Type B pancreatic cell (in vitro differentiated cells): ENCODE measurements around the gene CACNA1G. TPM values are rescaled to one million over a fixed set of nuclear protein-coding genes. Genes with fewer than 3 reads are reported as not detected.

Experiments used
- DNase-seq: peaks from one replicate; pipeline ENCODE4 v3.0.0; 2021; ENCODE audit warnings: mixed read lengths; ENCODE audit not compliant: unreplicated experiment; ENCODE audit errors: extremely low spot score
- H3K27ac Mint-ChIP-seq: 2 replicates; pipeline ENCODE4 v1.8.0; 2021; ENCODE audit warnings: mild to moderate bottlenecking, mixed read lengths
- H3K27me3 Mint-ChIP-seq: 2 replicates; pipeline ENCODE4 v1.8.0; 2021; ENCODE audit warnings: mixed read lengths
- H3K36me3 Mint-ChIP-seq: 2 replicates; pipeline ENCODE4 v1.8.0; 2021; ENCODE audit warnings: mixed read lengths
- H3K4me1 Mint-ChIP-seq: one replicate; pipeline ENCODE4 v1.8.0; 2021; ENCODE audit warnings: mixed read lengths; ENCODE audit not compliant: unreplicated experiment
- H3K4me3 Mint-ChIP-seq: 2 replicates; pipeline ENCODE4 v1.8.0; 2021; ENCODE audit warnings: mild to moderate bottlenecking, mixed read lengths
- H3K9me3 Mint-ChIP-seq: 2 replicates; pipeline ENCODE4 v1.8.0; 2021; ENCODE audit warnings: mixed read lengths
- CTCF ChIP-seq: fragments of 200-600 bp; sonication (generic); conservative IDR thresholded peaks from 2 replicates; pipeline ENCODE4 v1.5.0; 2021; ENCODE audit warnings: antibody characterized with exemption, mild to moderate bottlenecking
- total RNA-seq: library from RNA; stranded (reverse); gene quantifications from 2 replicates; pipeline ENCODE4 v1.2.1, GENCODE V29; 2021; ENCODE audit warnings: low replicate concordance

CACNA1G gene
- total RNA-seq, 1 donor from 2014 or later = 27.8 TPM

DNA sequence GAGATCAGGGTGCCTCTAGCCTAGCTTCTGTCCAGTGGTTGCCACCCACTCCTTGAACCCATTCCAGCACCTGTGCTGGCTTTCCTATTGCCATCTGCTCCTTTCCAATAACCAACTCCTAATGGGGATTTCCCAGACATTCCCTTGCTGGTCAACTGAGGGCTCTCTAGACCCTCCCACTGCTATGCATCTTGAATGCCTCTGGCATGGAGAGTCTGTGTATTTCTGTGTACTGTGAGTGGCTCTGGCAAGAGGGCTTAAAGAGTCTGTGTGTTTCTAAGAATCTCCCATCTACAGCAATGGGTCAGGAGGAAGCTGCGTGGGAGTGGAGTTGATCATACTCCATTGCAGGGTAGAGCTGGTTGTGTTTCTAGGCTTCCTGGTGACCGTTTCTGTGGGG, 39.0 kb upstream of the CACNA1G start:
- Mint-ChIP-seq H3K27ac (no peak overlapping the region), H3K36me3 (no peaks in the 10 kb centered on the region), H3K9me3 (no peaks in the 10 kb centered on the region), H3K4me1 (peaks cover 13% of the 10 kb centered on the region), H3K27me3 (no peaks in the 10 kb centered on the region), H3K4me3 (no peak overlapping the region)
- no peak for DNase-seq
- no peak for TF ChIP-seq CTCF

DNA sequence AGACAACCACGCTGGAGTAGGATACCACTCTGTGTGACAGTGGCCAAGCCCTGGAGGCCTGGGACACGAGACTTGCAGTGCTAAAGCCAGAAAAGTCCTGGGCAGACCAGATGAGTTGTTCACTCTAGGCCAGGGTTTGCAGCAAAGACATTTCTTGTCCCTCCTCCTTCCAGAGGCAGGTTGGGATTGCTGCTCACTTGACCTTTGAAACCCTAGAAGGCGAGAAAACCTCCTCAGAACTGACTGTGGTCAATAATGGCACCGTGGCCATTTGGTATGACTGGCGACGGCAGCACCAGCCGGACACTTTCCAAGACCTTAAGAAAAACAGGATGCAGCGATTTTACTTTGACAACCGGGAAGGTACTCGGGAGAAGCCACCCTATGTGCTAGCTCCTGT, 37.7 kb upstream of the CACNA1G start:
- Mint-ChIP-seq H3K4me1 (peaks cover 7% of the 10 kb centered on the region), H3K27me3 (no peaks in the 10 kb centered on the region), H3K4me3 (no peak overlapping the region), H3K9me3 (no peaks in the 10 kb centered on the region), H3K27ac (no peak overlapping the region), H3K36me3 (no peaks in the 10 kb centered on the region)
- DNase-seq = no peak
- TF ChIP-seq CTCF = no peak

DNA sequence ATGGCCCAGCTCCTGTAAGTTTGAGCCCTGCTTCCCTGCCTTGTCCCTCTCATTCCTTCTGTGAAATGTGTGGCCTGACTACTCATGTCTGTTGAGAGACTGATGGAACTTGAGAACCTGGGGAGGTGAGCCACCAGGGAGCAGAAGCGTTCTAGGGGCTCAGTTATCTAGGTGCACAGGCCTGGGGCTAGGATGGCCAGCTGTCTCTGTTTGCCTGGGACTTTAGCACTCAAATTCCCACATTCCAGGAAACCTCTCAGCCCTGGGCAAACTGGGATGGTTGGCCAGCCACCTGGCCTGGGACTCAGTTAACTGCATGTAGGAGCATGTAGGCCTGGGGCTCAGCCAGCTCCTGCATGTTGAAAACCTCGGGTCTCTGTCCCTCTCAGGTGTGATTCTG, 37.3 kb upstream of the CACNA1G start:
- Mint-ChIP-seq H3K9me3 (no peaks in the 10 kb centered on the region), H3K36me3 (no peaks in the 10 kb centered on the region), H3K27ac (no peak overlapping the region), H3K27me3 (no peaks in the 10 kb centered on the region), H3K4me3 (no peak overlapping the region), H3K4me1 (peaks cover 7% of the 10 kb centered on the region)
- TF ChIP-seq CTCF = no peak
- no peak for DNase-seq

DNA sequence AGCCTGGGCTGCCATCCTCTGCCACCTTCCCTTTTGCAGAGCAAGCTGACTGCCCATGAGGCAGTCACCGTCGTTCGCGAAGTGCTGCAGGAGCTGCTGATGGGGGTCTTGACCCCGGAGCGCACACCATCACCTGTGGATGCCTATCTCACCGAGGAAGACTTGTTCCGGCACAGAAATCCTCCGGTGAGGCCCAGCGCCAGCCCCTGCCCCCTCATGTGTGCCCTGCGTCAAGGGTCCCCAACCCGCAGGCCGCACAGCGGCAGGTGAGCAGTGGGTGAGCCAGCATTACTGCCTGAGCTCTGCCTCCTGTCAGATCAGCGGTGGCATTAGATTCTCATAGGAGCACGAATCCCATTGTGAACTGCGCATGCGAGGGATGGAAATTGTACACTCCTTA, 35.7 kb upstream of the CACNA1G start:
- no peaks in the 10 kb centered on the region for H3K4me1 Mint-ChIP-seq
- no peak overlapping the region for H3K27ac Mint-ChIP-seq
- no peak for TF ChIP-seq CTCF
- H3K9me3 Mint-ChIP-seq = no peaks in the 10 kb centered on the region
- H3K36me3 Mint-ChIP-seq = no peaks in the 10 kb centered on the region
- no peak overlapping the region for H3K4me3 Mint-ChIP-seq
- no peak for DNase-seq
- H3K27me3 Mint-ChIP-seq = no peaks in the 10 kb centered on the region

DNA sequence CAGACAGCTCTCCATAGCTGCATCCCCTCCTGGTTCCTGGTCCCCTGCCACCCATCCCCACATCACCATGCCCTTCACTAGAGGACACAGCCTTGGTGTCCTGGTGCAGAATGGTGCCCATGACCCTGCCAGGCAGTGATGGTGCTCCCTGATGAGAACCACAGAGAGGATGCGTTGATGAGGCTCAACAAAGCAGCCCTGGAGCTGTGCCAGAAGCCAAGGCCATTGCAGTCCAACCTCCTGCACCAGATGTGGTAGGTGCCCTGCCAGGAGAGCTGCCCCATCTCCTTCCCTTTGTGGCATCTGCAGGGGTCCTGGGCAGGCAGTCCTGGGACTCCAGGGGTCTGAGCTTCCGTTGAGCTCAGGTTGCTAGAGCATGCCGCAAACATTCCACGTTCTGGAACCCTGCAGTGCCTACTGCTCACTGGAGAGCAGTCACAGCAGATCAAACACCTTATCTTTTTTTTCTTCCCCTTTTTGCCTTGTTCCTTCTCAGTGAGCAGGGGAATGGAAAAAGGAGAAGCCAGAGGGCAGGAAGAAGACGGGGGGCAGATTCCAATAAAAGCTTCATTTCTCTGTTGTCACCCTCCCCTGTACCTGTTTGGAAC, 33.3 kb upstream of the CACNA1G start:
- TF ChIP-seq CTCF = no peak
- no peak overlapping the region for H3K27ac Mint-ChIP-seq
- H3K9me3 Mint-ChIP-seq = no peaks in the 10 kb centered on the region
- DNase-seq = no peak
- peaks cover 9% of the 10 kb centered on the region for H3K4me1 Mint-ChIP-seq
- H3K4me3 Mint-ChIP-seq = no peak overlapping the region
- peaks cover 8% of the 10 kb centered on the region for H3K27me3 Mint-ChIP-seq
- no peaks in the 10 kb centered on the region for H3K36me3 Mint-ChIP-seq
